Uterine smooth muscle cell (primary cell): ENCODE data around the gene FAM133A. TPM values are rescaled to one million over a fixed set of nuclear protein-coding genes. Genes with fewer than 3 reads are reported as not detected.

Source experiments
- total RNA-seq: library from RNA; depleted of rRNA; stranded (reverse); fragments of >200 nt; gene quantifications from 2 replicates; pipeline ENCODE4 v1.2.3, GENCODE V29; 2014

Gene FAM133A
- total RNA-seq: 0.25 and 0.44 TPM in 2 replicates

DNA sequence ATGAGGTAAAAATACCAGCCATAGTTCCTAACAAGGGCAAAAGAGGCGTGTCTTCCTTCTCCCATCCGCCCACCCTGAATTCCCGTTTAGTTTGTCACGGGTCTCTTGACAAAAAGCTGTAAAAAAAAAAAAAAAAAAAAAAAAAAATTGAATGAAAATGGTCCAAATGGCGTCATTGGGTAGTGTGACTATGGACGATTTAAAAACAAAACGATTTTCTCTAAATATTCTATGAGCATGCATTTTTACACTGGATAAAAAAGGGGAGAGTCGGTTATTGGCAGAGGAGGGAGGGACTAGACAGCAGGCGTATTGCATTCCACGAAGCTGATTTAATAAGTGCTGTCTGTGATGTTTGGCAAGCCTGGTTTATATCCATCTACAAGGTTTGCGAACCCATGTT, at the start of gene FAM133A:
Gene FAM133A (plus strand): TSS at position 338 of the 403 bp plus-strand sequence. CDS start 35,214 bp downstream, outside the sequence.

GRCh38 chrX:93673056-93673868, 744 bp upstream of the FAM133A start, which contains the start of gene NAP1L3:
NAP1L3 (minus strand) TSS chrX:93673578; CDS start chrX:93673304, 274 bp downstream.

Other genes with a start within 250 kb of the FAM133A start
- 7.1 and 7.4 TPM in 2 replicates for gene NAP1L3, start 628 bp upstream of the FAM133A start, total RNA-seq